HEK293 (cell line): Measurements from ENCODE around the gene BCAS3.
A peak's percentile ranks its signal among the peaks of the same experiment; 100 is the strongest.

ENCODE experiments used
- CTCF ChIA-PET: fragments of 350-600 bp; formaldehyde crosslinking; extraction: SDS; loops from one replicate; lab custom pipeline; 2021; ENCODE audit warnings: antibody characterized with exemption; lab: Yijun Ruan, JAX
- POLR2A ChIA-PET: fragments of 300-600 bp; formaldehyde crosslinking; extraction: SDS; loops from one replicate; lab custom pipeline; 2020; ENCODE audit warnings: antibody characterized with exemption, inconsistent platforms; lab: Yijun Ruan, JAX
- H3K27ac ChIP-seq: fragments of 200-500 bp; sonication (Bioruptor generic); 2 replicates; pipeline ENCODE4 v1.5.1; 2014; ENCODE audit warnings: low read depth, low read length, control low read depth, inconsistent platforms; ENCODE audit errors: extremely low read depth
- H3K36me3 ChIP-seq, 2 experiments: fragments of 200-500 bp in 1 of 2; sonication (Bioruptor generic) in 1 of 2; 1 replicate in 1 of 2; 2 replicates in 1 of 2; pipeline ENCODE4 v1.5.1; 2014 to 2017; ENCODE audit warnings: inconsistent platforms in 2 of 2, low read length in 2 of 2; ENCODE audit not compliant: control insufficient read depth in 2 of 2, insufficient read depth in 1 of 2
- H3K4me1 ChIP-seq: fragments of 200-500 bp; sonication (Bioruptor generic); 2 replicates; pipeline ENCODE4 v1.5.1; 2014; ENCODE audit warnings: mild to moderate bottlenecking, low read length, inconsistent platforms; ENCODE audit not compliant: control insufficient read depth, insufficient read depth
- H3K4me3 ChIP-seq: 2 replicates; pipeline ENCODE4 v1.5.1; 2011; ENCODE audit warnings: low read depth, mild to moderate bottlenecking, control low read depth, low read length, moderate library complexity
- H3K9me3 ChIP-seq: fragments of 200-500 bp; sonication (Bioruptor generic); 2 replicates; pipeline ENCODE4 v1.5.1; 2014; ENCODE audit warnings: low read depth, low read length, inconsistent platforms; ENCODE audit not compliant: control insufficient read depth, insufficient read depth
- GLIS2 ChIP-seq: fragments of 450-650 bp; formaldehyde crosslinking; IDR thresholded peaks from 2 replicates; pipeline ENCODE4 v1.5.1; 2016; ENCODE audit warnings: missing biosample characterization, missing genetic modification characterization
- PBX3 ChIP-seq: sonication (generic); formaldehyde crosslinking; IDR thresholded peaks from 2 replicates; pipeline ENCODE4 v1.8.1; 2022; ENCODE audit warnings: mild to moderate bottlenecking, moderate library complexity, missing genetic modification reagents
- SP3 ChIP-seq: fragments of 450-650 bp; formaldehyde crosslinking; IDR thresholded peaks from 2 replicates; pipeline ENCODE4 v1.5.1; 2016; ENCODE audit warnings: missing biosample characterization, missing genetic modification characterization
- ZBTB17 ChIP-seq: fragments of 450-650 bp; formaldehyde crosslinking; IDR thresholded peaks from 2 replicates; pipeline ENCODE4 v1.5.1; 2016; ENCODE audit warnings: missing biosample characterization, missing genetic modification characterization
- ZBTB8A ChIP-seq: fragments of 450-650 bp; formaldehyde crosslinking; IDR thresholded peaks from 2 replicates; pipeline ENCODE4 v1.5.1; 2016; ENCODE audit warnings: missing biosample characterization, missing genetic modification characterization
- ZNF112 ChIP-seq: fragments of 450-650 bp; formaldehyde crosslinking; IDR thresholded peaks from 2 replicates; pipeline ENCODE4 v1.5.0; 2017; ENCODE audit warnings: missing biosample characterization, missing genetic modification characterization
- ZNF121 ChIP-seq: fragments of 450-650 bp; formaldehyde crosslinking; IDR thresholded peaks from 2 replicates; pipeline ENCODE4 v1.5.1; 2016; ENCODE audit warnings: missing biosample characterization, missing genetic modification characterization
- ZNF341 ChIP-seq: fragments of 450-650 bp; formaldehyde crosslinking; IDR thresholded peaks from 2 replicates; pipeline ENCODE4; 2016; ENCODE audit warnings: low read depth, missing biosample characterization, missing genetic modification characterization
- ZNF366 ChIP-seq: fragments of 450-650 bp; formaldehyde crosslinking; conservative IDR thresholded peaks from 2 replicates; pipeline ENCODE4 v1.5.1; 2016; ENCODE audit warnings: missing biosample characterization, missing genetic modification characterization
- ZNF48 ChIP-seq: fragments of 450-650 bp; formaldehyde crosslinking; IDR thresholded peaks from 2 replicates; pipeline ENCODE4 v1.5.1; 2016; ENCODE audit warnings: missing biosample characterization, missing genetic modification characterization
- ZNF600 ChIP-seq: fragments of 450-650 bp; formaldehyde crosslinking; IDR thresholded peaks from 2 replicates; pipeline ENCODE4 v1.5.1; 2016; ENCODE audit warnings: missing biosample characterization, missing genetic modification characterization
- ZNF610 ChIP-seq: fragments of 450-650 bp; formaldehyde crosslinking; IDR thresholded peaks from 2 replicates; pipeline ENCODE4 v1.5.1; 2016; ENCODE audit warnings: missing biosample characterization, missing genetic modification characterization, borderline replicate concordance
- ZNF658 ChIP-seq: fragments of 450-650 bp; formaldehyde crosslinking; IDR thresholded peaks from 2 replicates; pipeline ENCODE4; 2016; ENCODE audit warnings: missing biosample characterization, missing genetic modification characterization
- ZNF76 ChIP-seq: fragments of 450-650 bp; formaldehyde crosslinking; IDR thresholded peaks from 2 replicates; pipeline ENCODE4; 2016; ENCODE audit warnings: low read depth, missing biosample characterization, missing genetic modification characterization, borderline replicate concordance
- ZSCAN18 ChIP-seq: fragments of 450-650 bp; formaldehyde crosslinking; IDR thresholded peaks from 2 replicates; pipeline ENCODE4 v1.5.1; 2016; ENCODE audit warnings: missing biosample characterization, missing genetic modification characterization
- ZSCAN23 ChIP-seq: fragments of 450-650 bp; formaldehyde crosslinking; IDR thresholded peaks from 2 replicates; pipeline ENCODE4 v1.5.1; 2016; ENCODE audit warnings: missing biosample characterization, missing genetic modification characterization
- TF ChIP-seq, protein P1 (sequence below): fragments of 450-650 bp; formaldehyde crosslinking; IDR thresholded peaks from 2 replicates; pipeline ENCODE4 v1.5.1; 2016; ENCODE audit warnings: missing biosample characterization, missing genetic modification characterization, low read depth
- TF ChIP-seq, protein P2 (sequence below): fragments of 450-650 bp; formaldehyde crosslinking; IDR thresholded peaks from 2 replicates; pipeline ENCODE4 v1.5.1; 2016; ENCODE audit warnings: missing biosample characterization, missing genetic modification characterization

The BCAS3 gene

DNA sequence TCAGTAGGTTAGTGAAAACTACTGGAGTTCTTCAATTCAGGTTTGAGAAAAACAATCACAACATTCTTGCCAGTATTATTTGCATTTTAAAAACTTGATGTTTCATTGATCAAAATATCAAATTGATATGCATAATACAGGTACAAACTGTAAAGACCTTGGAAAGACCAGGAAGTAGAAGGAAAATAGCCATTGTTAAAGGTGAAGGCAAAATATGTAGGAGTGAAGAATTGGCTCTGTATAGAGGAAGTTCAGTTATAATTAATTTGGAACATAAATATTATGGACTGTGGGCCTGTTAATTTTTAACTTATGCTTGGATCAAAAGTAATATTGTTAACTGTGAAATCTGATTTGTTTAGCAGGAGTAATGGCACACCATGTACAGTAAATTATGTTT is 112.6 kb downstream of the BCAS3 start (continued):
- TF ChIP-seq SP3 (tag by site-specific recombination) (no peak), ZNF658 (tag by site-specific recombination) (no peak)

- ChIA-PET POLR2A (no interaction called here), CTCF (no interaction called here)
- Histone ChIP-seq H3K4me3 (no peak overlapping the region), H3K27ac (no peak overlapping the region), H3K4me1 (no peaks in the 10 kb centered on the region; the same call in 1 of the 2 replicates), H3K9me3 (no peaks in the 10 kb centered on the region), H3K36me3 (no peaks in the 10 kb centered on the region)
- TF ChIP-seq ZNF366 (tag by site-specific recombination) (no peak), ZNF341 (tag by site-specific recombination) (peak; percentile 42), ZNF48 (tag by site-specific recombination) (no peak)
Measured at GRCh38 chr17:60792250-60792898, 114.7 kb downstream of the BCAS3 start.

- H3K36me3 ChIP-seq, result no peaks in the 10 kb centered on the region
- no peaks in the 10 kb centered on the region for H3K4me1 ChIP-seq
- TF ChIP-seq ZNF600 (tag by site-specific recombination), result 0 out of 2 replicates have a peak, but pooled peaks have one; percentile 20
- no peak for TF ChIP-seq ZNF121
- POLR2A ChIA-PET, result no interaction called here
- H3K4me3 ChIP-seq, result no peak overlapping the region
- CTCF ChIA-PET, result interaction anchor here (1.2 kb wide), 1 partner anchor 78 kb away, joined by 3 read pairs; no protein-coding TSS in a partner anchor
- H3K27ac ChIP-seq, result no peak overlapping the region
- H3K9me3 ChIP-seq, result peaks cover 2% of the 10 kb centered on the region; the same call in 1 of the 2 replicates
Measured at GRCh38 chr17:60798576-60798975, 120.9 kb downstream of the BCAS3 start.

DNA sequence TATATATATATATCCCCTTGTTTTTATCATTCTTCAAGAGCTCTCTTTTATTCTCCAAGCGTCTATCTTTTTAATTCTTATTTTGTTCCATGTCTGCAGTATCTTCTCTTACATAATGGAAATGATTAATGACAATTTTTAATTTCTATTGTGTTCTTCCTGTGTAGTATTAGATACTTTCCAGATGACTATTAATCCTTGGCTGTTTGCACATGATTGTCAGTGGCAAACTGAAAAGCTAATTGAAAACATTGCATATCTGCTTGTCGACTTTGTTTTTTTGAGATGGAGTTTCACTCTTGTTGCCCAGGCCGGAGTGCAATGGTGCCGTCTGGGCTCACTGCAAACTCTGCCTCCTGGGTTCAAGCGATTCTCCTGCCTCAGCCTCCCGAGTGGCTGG is 124.7 kb downstream of the BCAS3 start:
- Histone ChIP-seq H3K36me3 (no peaks in the 10 kb centered on the region), H3K4me1 (no peaks in the 10 kb centered on the region), H3K27ac (no peak overlapping the region), H3K9me3 (peaks cover 2% of the 10 kb centered on the region; the same call in 1 of the 2 replicates), H3K4me3 (no peak overlapping the region)
- no peak for TF ChIP-seq ZBTB8A (tag by site-specific recombination)
- POLR2A ChIA-PET, result no interaction called here
- CTCF ChIA-PET, result no interaction called here

DNA sequence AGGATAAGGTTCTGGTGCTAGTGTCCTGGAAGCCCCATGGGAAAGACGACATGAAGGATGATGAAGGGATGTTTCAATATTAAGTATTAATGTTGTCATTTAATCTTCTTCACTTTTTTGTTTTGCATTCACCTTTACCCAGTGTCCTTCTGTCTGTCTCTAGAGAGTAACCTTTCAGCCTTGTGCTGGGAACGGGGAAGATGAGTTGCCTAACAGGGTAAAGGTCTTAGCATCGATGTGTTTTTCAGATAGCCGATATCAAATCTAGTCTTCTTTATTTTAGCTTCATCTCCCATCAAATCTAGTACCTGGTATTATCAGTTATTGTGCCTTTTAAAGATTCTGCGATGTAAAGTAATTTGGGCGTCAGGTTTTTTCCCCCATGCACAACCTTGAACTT is 125.4 kb downstream of the BCAS3 start:
- CTCF ChIA-PET, result no interaction called here
- Histone ChIP-seq H3K36me3 (no peaks in the 10 kb centered on the region), H3K9me3 (peaks cover 2% of the 10 kb centered on the region; the same call in 1 of the 2 replicates), H3K4me3 (no peak overlapping the region), H3K4me1 (no peaks in the 10 kb centered on the region), H3K27ac (no peak overlapping the region)
- POLR2A ChIA-PET, result interaction anchor here (0.6 kb wide), 1 partner anchor 1060 kb away, joined by 3 read pairs; the partner anchor contains the start of gene BRIP1
- TF ChIP-seq PBX3 (CRISPR knock-in tag) (no peak), GLIS2 (no peak), ZSCAN23 (tag by site-specific recombination) (no peak), ZNF76 (tag by site-specific recombination) (no peak), ZSCAN18 (tag by site-specific recombination) (no peak), ZBTB17 (tag by site-specific recombination) (no peak), ZNF610 (tag by site-specific recombination) (no peak), ZNF112 (tag by site-specific recombination) (no peak)
- TF ChIP-seq, protein P1, sequence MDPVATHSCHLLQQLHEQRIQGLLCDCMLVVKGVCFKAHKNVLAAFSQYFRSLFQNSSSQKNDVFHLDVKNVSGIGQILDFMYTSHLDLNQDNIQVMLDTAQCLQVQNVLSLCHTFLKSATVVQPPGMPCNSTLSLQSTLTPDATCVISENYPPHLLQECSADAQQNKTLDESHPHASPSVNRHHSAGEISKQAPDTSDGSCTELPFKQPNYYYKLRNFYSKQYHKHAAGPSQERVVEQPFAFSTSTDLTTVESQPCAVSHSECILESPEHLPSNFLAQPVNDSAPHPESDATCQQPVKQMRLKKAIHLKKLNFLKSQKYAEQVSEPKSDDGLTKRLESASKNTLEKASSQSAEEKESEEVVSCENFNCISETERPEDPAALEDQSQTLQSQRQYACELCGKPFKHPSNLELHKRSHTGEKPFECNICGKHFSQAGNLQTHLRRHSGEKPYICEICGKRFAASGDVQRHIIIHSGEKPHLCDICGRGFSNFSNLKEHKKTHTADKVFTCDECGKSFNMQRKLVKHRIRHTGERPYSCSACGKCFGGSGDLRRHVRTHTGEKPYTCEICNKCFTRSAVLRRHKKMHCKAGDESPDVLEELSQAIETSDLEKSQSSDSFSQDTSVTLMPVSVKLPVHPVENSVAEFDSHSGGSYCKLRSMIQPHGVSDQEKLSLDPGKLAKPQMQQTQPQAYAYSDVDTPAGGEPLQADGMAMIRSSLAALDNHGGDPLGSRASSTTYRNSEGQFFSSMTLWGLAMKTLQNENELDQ (tag by site-specific recombination), result no peak
- TF ChIP-seq, protein P2, sequence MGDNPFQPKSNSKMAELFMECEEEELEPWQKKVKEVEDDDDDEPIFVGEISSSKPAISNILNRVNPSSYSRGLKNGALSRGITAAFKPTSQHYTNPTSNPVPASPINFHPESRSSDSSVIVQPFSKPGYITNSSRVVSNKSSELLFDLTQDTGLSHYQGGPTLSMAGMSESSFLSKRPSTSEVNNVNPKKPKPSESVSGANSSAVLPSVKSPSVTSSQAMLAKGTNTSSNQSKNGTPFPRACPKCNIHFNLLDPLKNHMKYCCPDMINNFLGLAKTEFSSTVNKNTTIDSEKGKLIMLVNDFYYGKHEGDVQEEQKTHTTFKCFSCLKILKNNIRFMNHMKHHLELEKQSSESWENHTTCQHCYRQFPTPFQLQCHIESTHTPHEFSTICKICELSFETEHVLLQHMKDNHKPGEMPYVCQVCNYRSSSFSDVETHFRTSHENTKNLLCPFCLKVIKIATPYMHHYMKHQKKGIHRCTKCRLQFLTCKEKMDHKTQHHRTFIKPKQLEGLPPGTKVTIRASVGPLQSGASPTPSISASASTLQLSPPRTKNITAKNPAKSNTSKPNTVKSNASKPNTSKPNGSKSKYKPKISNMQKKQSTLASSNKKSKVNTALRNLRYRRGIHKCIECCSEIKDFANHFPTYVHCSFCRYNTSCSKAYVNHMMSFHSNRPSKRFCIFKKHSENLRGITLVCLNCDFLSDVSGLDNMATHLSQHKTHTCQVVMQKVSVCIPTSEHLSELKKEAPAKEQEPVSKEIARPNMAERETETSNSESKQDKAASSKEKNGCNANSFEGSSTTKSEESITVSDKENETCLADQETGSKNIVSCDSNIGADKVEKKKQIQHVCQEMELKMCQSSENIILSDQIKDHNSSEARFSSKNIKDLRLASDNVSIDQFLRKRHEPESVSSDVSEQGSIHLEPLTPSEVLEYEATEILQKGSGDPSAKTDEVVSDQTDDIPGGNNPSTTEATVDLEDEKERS (tag by site-specific recombination), result no peak
